Measurements from ENCODE around the gene NCKIPSD.

- TF ChIP-seq POLR2A (IDR thresholded peaks at IDR 0.05), result no peak
- TF ChIP-seq CTCF (IDR thresholded peaks at IDR 0.05), result no peak
These were observed 22.0 kb downstream of the NCKIPSD start for GRCh38 chr3:48663489-48664312.
